Panc1 (cell line): ENCODE results near the gene NFKB2. TPM values are rescaled to one million over a fixed set of nuclear protein-coding genes. Genes with fewer than 3 reads are reported as not detected.
A peak's percentile ranks its signal among the peaks of the same experiment; 100 is the strongest.

Source experiments
- ATAC-seq: fragments of 200-7000 bp; cut with Tn5 transposase; 2 replicates; pipeline ENCODE4 v1.9.1; 2020; ENCODE audit warnings: mild to moderate bottlenecking, moderate library complexity
- BruUV-seq: library from RNA; stranded (reverse); fragments of 400-500 nt; replicated peaks from 2 replicates; lab custom pipeline; 2021; lab: Mats Ljungman, UMichigan
- CTCF ChIA-PET: fragments of 300-600 bp; sonication (Branson Sonifier 250); formaldehyde crosslinking; loops from one replicate; lab custom pipeline; 2022; ENCODE audit warnings: antibody characterized with exemption; lab: Charles Lee
- POLR2A ChIA-PET: fragments of 300-600 bp; sonication (Branson Sonifier 250); formaldehyde crosslinking; loops from one replicate; lab custom pipeline; 2022; ENCODE audit warnings: antibody characterized with exemption; lab: Charles Lee
- DNase-seq: peaks from one replicate; pipeline ENCODE4 v3.0.0-alpha.2; 2010; ENCODE audit warnings: low read depth, low spot score
- H3K27ac ChIP-seq: 2 replicates; pipeline ENCODE4 v1.5.1; 2011; ENCODE audit warnings: mild to moderate bottlenecking, low read length, inconsistent platforms
- H3K27me3 ChIP-seq: fragments of 200-500 bp; sonication (Bioruptor generic); 2 replicates; pipeline ENCODE4 v1.6.0; 2014; ENCODE audit warnings: low read length, inconsistent platforms; ENCODE audit not compliant: control insufficient read depth, insufficient read depth
- H3K36me3 ChIP-seq: fragments of 200-500 bp; sonication (Bioruptor generic); 2 replicates; pipeline ENCODE4 v1.5.1; 2014; ENCODE audit warnings: inconsistent platforms, mild to moderate bottlenecking, low read length, moderate library complexity; ENCODE audit not compliant: control insufficient read depth, insufficient read depth
- H3K4me1 ChIP-seq: 2 replicates; pipeline ENCODE4 v1.5.1; 2011; ENCODE audit warnings: inconsistent platforms, mild to moderate bottlenecking, low read length, moderate library complexity; ENCODE audit not compliant: control insufficient read depth, insufficient read depth
- H3K4me3 ChIP-seq, 2 experiments: 2 replicates each; pipeline ENCODE4 v1.5.1; 2011 to 2012; ENCODE audit warnings: low read depth in 2 of 2, low read length in 2 of 2, mild to moderate bottlenecking in 2 of 2, inconsistent platforms in 1 of 2, moderate library complexity in 1 of 2
- H3K9me3 ChIP-seq: fragments of 200-500 bp; sonication (Bioruptor generic); 2 replicates; pipeline ENCODE4 v1.5.1; 2014; ENCODE audit warnings: low read depth, mild to moderate bottlenecking, inconsistent platforms, low read length, moderate library complexity; ENCODE audit not compliant: control insufficient read depth, insufficient read depth
- POLR2AphosphoS5 ChIP-seq: IDR thresholded peaks from 2 replicates; pipeline ENCODE4 v1.6.1; 2012; ENCODE audit warnings: mild to moderate bottlenecking, low read depth, low read length, moderate library complexity
- SIN3A ChIP-seq: IDR thresholded peaks from 2 replicates; pipeline ENCODE4 v1.6.1; 2012; ENCODE audit warnings: low read depth, mild to moderate bottlenecking, low read length, moderate library complexity, borderline replicate concordance; ENCODE audit not compliant: insufficient read depth
- TCF7L2 ChIP-seq: IDR thresholded peaks from 2 replicates; pipeline ENCODE4 v1.6.1; 2011; ENCODE audit warnings: mild to moderate bottlenecking, low read depth, low read length, inconsistent platforms
- in situ Hi-C: cut with HindIII; loops from 2 replicates; pipeline ENCODE4 v1.10.0; 2016; ENCODE audit warnings: low sequenced_read_pairs, low pct_unique_long_range_greater_than_20kb
- intact Hi-C: fragments of 100-400 bp; cut with micrococcal nuclease; formaldehyde crosslinking; loops from one replicate; pipeline ENCODE4 v1.10.0; 2022; ENCODE audit not compliant: unreplicated experiment
- total RNA-seq: library from RNA; stranded (reverse); gene quantifications from one replicate; pipeline ENCODE4 v1.2.1, GENCODE V29; 2021; ENCODE audit not compliant: unreplicated experiment
- TF ChIP-seq, protein P1 (sequence below): fragments of 450-650 bp; IDR thresholded peaks from 2 replicates; pipeline ENCODE4 v1.5.1; 2017; ENCODE audit warnings: mild to moderate bottlenecking
- TF ChIP-seq, protein P2 (sequence below), 2 experiments: IDR thresholded peaks; 2 replicates each; pipeline ENCODE4 v1.6.1; 2011 to 2012; ENCODE audit warnings: low read depth in 2 of 2, control low read depth in 1 of 2, low read length in 1 of 2, mild to moderate bottlenecking in 1 of 2, moderate library complexity in 1 of 2; ENCODE audit not compliant: insufficient read depth in 1 of 2

Gene NFKB2
- total RNA-seq, 1 experiment from 2014 or later: 105 TPM

DNA sequence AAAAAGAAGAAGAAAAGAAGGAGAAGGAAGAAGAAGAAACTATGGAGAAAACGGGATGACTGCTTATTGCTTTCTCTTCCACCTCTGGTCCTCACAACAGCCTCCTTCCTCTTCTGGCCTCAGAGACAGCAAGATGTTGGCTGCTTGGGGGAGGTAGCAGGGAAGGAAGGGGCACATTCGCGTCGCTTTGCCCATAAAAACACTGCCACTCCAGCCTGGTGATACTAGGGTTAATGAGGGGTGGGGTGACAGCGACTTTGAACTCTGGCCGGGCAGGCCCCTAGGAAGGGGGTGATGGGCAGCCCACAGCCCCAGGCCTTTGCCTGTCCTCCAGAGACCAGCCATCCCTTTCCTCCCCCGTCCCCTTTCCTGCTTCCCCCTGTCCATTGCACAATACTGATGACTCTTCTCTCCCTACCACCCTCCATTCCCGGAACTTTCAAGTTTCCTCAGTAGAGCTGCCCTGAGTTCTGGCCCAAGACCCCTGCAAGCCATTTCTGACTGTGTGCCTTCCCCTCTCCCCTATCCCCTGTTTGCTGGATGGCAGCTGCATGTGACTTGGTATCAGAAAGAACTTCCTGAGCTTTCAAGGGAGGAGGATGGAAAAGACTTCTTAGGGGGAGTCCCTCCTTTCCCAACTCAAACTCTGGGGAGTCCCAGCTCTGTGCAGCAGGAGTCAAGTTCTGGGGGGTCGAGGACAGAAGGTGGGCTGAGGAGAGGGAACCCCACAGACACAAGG is 39.1 kb downstream of the NFKB2 start:
- Histone ChIP-seq H3K9me3 (no peaks in the 10 kb centered on the region), H3K4me1 (peaks cover 14% of the 10 kb centered on the region), H3K27ac (no peak overlapping the region), H3K36me3 (no peaks in the 10 kb centered on the region; the same call in 1 of the 2 replicates), H3K4me3 (no peak overlapping the region), H3K27me3 (no peaks in the 10 kb centered on the region)
- POLR2A ChIA-PET: no interaction called here
- in situ Hi-C loops: no loop called here
- intact Hi-C loops: loop anchor here (5.0 kb wide), 1 partner anchor 43 kb away; no protein-coding TSS in a partner anchor
- DNase-seq: no peak
- no peak for ATAC-seq
- TF ChIP-seq POLR2AphosphoS5: no peak
- TF ChIP-seq, protein P1, sequence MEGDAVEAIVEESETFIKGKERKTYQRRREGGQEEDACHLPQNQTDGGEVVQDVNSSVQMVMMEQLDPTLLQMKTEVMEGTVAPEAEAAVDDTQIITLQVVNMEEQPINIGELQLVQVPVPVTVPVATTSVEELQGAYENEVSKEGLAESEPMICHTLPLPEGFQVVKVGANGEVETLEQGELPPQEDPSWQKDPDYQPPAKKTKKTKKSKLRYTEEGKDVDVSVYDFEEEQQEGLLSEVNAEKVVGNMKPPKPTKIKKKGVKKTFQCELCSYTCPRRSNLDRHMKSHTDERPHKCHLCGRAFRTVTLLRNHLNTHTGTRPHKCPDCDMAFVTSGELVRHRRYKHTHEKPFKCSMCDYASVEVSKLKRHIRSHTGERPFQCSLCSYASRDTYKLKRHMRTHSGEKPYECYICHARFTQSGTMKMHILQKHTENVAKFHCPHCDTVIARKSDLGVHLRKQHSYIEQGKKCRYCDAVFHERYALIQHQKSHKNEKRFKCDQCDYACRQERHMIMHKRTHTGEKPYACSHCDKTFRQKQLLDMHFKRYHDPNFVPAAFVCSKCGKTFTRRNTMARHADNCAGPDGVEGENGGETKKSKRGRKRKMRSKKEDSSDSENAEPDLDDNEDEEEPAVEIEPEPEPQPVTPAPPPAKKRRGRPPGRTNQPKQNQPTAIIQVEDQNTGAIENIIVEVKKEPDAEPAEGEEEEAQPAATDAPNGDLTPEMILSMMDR: no peak
- TF ChIP-seq TCF7L2: no peak
- TF ChIP-seq, protein P2, sequence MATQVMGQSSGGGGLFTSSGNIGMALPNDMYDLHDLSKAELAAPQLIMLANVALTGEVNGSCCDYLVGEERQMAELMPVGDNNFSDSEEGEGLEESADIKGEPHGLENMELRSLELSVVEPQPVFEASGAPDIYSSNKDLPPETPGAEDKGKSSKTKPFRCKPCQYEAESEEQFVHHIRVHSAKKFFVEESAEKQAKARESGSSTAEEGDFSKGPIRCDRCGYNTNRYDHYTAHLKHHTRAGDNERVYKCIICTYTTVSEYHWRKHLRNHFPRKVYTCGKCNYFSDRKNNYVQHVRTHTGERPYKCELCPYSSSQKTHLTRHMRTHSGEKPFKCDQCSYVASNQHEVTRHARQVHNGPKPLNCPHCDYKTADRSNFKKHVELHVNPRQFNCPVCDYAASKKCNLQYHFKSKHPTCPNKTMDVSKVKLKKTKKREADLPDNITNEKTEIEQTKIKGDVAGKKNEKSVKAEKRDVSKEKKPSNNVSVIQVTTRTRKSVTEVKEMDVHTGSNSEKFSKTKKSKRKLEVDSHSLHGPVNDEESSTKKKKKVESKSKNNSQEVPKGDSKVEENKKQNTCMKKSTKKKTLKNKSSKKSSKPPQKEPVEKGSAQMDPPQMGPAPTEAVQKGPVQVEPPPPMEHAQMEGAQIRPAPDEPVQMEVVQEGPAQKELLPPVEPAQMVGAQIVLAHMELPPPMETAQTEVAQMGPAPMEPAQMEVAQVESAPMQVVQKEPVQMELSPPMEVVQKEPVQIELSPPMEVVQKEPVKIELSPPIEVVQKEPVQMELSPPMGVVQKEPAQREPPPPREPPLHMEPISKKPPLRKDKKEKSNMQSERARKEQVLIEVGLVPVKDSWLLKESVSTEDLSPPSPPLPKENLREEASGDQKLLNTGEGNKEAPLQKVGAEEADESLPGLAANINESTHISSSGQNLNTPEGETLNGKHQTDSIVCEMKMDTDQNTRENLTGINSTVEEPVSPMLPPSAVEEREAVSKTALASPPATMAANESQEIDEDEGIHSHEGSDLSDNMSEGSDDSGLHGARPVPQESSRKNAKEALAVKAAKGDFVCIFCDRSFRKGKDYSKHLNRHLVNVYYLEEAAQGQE (IDR thresholded peaks at IDR 0.05; ENCODE audit: insufficient read depth in 1 of 2, low read depth in 2 of 2, low read length in 1 of 2): no peak
- TF ChIP-seq SIN3A: no peak
- no TSS peak for BruUV-seq
- CTCF ChIA-PET: interaction anchor here (0.6 kb wide), 1 partner anchor 100 kb away, joined by 3 read pairs; no protein-coding TSS in a partner anchor

DNA sequence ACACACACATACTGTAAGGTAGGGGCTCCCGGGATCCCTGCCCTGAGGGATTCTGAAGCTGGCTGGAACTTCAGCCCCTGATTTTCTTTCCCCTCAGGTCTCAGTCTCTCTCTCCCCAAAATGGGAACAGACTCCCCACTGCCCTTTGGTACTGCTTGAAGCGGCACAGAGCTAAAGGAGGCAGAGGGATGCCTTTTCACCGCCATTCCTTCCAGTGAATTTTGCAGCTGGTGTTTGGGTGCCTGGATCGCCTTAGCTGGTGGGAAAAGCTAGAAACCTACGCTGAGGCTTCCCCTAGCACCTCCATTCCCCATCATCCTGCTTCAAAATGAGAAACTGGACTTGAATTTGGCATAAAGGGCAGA is 39.6 kb downstream of the NFKB2 start:
- Histone ChIP-seq H3K4me1 (peaks cover 14% of the 10 kb centered on the region), H3K36me3 (no peaks in the 10 kb centered on the region; the same call in 1 of the 2 replicates), H3K9me3 (no peaks in the 10 kb centered on the region), H3K4me3 (peak overlapping the region in 1 of 2 experiments; percentile 10; a peak in 1 of 4 replicates), H3K27ac (no peak overlapping the region), H3K27me3 (no peaks in the 10 kb centered on the region)
- CTCF ChIA-PET: interaction anchor here (0.6 kb wide), 1 partner anchor 100 kb away, joined by 3 read pairs; no protein-coding TSS in a partner anchor
- TF ChIP-seq TCF7L2: no peak
- POLR2A ChIA-PET: interaction anchor here (0.5 kb wide), 1 partner anchor 193 kb away, joined by 3 read pairs; no protein-coding TSS in a partner anchor
- BruUV-seq: no TSS peak
- intact Hi-C loops (no loop called here), in situ Hi-C loops (no loop called here)
- ATAC-seq: no peak
- no peak for DNase-seq
